ENCODE data around the gene MYH6. TPM values are rescaled to one million over a fixed set of nuclear protein-coding genes. Genes with fewer than 3 reads are reported as not detected.

The MYH6 gene
- total RNA-seq, 1 experiment from 2014 or later: 0.09 TPM

GRCh38 chr14:23445773-23446172 is 37.7 kb upstream of the MYH6 start (continued):
- TF ChIP-seq ZSCAN18 (CRISPR knock-in tag; IDR thresholded peaks at IDR 0.05): no peak
- TF ChIP-seq NFE2L1 (CRISPR knock-in tag; IDR thresholded peaks at IDR 0.05): no peak
- no peak for TF ChIP-seq ZNF423 (CRISPR knock-in tag; IDR thresholded peaks at IDR 0.05)
- no peak for TF ChIP-seq ZNF671 (CRISPR knock-in tag; IDR thresholded peaks at IDR 0.05)
- no peak for TF ChIP-seq E2F1 (CRISPR knock-in tag; IDR thresholded peaks at IDR 0.05)
- no peak for TF ChIP-seq ZNF263 (CRISPR knock-in tag; IDR thresholded peaks at IDR 0.05; ENCODE audit: low read depth)
- no peak for TF ChIP-seq FOXK1 (CRISPR knock-in tag; IDR thresholded peaks at IDR 0.05)

GRCh38 chr14:23444314-23444713 is 36.2 kb upstream of the MYH6 start:
- POLR2A ChIA-PET: no interaction called here
- no peak for TF ChIP-seq NR2C2 (CRISPR knock-in tag; IDR thresholded peaks at IDR 0.05)
- no peak for TF ChIP-seq KAT7 (CRISPR knock-in tag; IDR thresholded peaks at IDR 0.05; ENCODE audit: borderline replicate concordance)
- no peak for TF ChIP-seq ZNF671 (CRISPR knock-in tag; IDR thresholded peaks at IDR 0.05)
- no peak for TF ChIP-seq HMGA2 (CRISPR knock-in tag; IDR thresholded peaks at IDR 0.05)
- no peak for TF ChIP-seq FOXK1 (CRISPR knock-in tag; IDR thresholded peaks at IDR 0.05)
- TF ChIP-seq EMX1 (CRISPR knock-in tag; IDR thresholded peaks at IDR 0.05): no peak
- no peak for TF ChIP-seq ZBTB21 (CRISPR knock-in tag; IDR thresholded peaks at IDR 0.05; ENCODE audit: borderline replicate concordance)
- TF ChIP-seq GABPB1 (CRISPR knock-in tag; IDR thresholded peaks at IDR 0.05): no peak
- no peak for TF ChIP-seq ZNF232 (CRISPR knock-in tag; IDR thresholded peaks at IDR 0.05)
- no peak for TF ChIP-seq STAT6 (CRISPR knock-in tag; conservative IDR thresholded peaks at IDR 0.05; ENCODE audit: low read depth)
- TF ChIP-seq MLX (CRISPR knock-in tag; IDR thresholded peaks at IDR 0.05): no peak
- no peak for TF ChIP-seq TEAD4 (CRISPR knock-in tag; IDR thresholded peaks at IDR 0.05)
- TF ChIP-seq FOXP4 (CRISPR knock-in tag; IDR thresholded peaks at IDR 0.05): no peak
- TF ChIP-seq TEAD1 (CRISPR knock-in tag; IDR thresholded peaks at IDR 0.05): no peak
- no peak for TF ChIP-seq PREB (CRISPR knock-in tag; IDR thresholded peaks at IDR 0.05; ENCODE audit: borderline replicate concordance)
- ATAC-seq: no peak
- no peak for DNase-seq (ENCODE audit: low spot score)
- Mint-ChIP-seq H3K36me3 (no peaks in the 10 kb centered on the region), H3K27me3 (ENCODE audit: low read depth) (peaks cover 21% of the 10 kb centered on the region), H3K4me1 (peaks cover 19% of the 10 kb centered on the region), H3K4me3 (no peak overlapping the region), H3K27ac (no peak overlapping the region), H3K9me3 (no peaks in the 10 kb centered on the region)
- CTCF ChIA-PET: interaction anchor here (1.0 to 2.1 kb wide), 6 partner anchors 9 to 117 kb away, joined by 3 to 7 read pairs (median 4); partner anchors contain the start of gene CMTM5
